ENCODE measurements around the gene ARL16. TPM values are rescaled to one million over a fixed set of nuclear protein-coding genes. Genes with fewer than 3 reads are reported as not detected.

The ARL16 gene
- total RNA-seq, 1 donor from 2014 or later = 32.1 TPM

DNA sequence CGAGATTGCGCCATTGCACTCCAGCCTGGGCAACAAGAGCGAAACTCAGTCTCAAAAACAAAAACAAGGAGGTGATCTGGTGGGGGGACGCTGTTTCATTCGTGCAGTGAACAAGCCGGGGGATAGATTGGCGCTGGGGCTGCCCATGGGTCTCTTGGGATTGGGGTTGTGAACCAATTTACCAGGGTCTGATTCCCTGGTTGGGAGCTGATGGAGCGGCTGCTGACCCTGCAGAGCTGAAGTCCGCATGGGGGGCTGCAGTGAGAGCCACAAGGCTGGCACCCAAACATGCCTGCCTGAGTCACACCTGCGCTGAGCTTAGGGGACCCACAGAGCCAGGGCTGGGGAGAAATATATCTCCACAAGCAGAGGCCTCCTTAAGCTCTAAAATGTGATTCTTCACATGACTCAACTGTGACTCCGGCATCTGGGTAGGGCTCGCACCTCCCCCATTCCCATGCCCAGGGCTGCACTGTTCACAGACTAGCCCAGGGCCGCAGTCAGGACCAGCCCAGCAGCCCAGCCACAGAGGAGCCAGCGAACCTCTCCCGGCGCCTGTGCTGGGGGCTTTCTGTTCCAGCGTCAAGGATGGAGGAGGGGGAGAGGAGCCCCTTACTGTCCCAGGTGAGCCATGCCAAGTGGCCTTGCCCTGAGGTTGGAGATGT, 41.6 kb downstream of the ARL16 start:
- no peak for DNase-seq

DNA sequence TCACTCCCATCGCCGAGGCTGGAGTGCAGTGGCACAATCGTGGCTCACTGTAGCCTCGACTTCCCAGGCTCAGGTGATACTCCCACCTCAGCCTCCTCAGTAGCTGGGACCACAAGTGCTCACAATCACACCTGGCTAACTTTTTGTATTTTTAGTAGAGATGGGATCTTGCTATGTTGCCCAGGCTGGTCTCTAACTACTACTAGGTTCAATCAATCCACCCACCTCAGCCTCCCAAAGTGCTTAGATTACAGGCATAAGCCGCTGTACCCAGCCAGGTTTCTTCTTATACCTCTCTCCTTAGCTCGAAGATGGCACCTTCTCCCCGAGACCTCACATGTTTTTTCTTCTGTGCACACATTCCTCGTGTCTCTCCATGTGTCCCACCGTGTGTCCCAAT, 43.6 kb downstream of the ARL16 start:
- DNase-seq = no peak

DNA sequence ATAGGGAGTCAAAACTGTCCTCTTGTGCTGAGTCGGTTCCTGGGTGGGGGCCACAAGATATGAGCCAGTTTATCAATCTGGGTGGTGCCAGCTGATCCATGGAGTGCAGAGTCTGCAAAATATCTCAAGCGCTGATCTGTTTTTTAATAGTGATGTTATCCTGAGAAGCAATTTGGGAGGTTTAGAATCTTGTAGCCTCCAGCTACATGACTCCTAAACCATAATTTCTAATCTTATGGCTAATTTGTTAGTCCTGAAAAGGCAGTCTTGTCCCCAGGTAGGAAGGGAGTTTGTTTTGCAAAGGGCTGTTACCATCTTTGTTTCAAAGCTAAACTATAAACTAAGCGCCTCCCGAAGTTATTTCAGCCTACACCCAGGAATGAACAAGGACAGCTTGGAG, 44.9 kb downstream of the ARL16 start:
- no peak for DNase-seq

DNA sequence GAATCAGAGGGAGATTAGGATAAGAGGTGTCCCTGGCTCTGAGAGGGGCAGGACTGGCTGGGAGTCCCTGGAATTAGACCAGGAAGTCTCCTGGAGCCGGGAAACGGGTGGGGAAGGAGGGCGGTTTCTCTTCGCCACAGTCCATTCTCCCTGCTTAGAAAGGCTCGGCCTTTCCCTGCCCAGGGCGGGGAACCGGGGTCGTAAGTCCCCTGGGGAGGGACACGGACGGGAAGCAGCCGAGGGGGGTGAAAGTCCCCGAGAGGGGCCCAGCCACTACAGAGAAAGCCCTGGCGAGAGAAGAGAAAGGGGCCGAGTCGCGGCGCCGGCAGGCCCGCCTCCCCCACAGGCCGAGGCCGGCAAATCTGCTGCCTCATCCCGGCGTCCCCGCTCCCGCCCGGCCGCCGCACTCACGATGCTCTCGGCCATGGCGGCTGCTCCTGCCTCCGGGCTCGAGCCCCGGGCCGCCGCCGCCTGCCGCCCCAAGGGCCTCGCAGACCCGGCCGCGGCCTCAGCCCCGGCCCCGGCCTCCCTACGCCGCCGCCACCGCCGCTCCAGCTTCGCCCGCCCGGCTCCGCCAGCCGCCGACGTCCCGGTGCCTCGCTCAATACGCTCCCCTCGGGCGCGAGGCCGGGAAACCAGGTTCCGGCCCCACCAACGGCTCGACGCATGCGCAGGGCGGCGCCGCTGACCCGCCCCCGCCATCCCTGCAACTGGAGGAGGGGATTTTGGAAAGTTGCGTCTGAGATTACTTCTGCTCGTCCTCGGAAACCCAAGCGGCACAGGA, 46.9 kb downstream of the ARL16 start, which contains the start of the genes NPLOC4 and TSPAN10:
Gene NPLOC4, minus strand, starts transcription at position 608 of the 784 bp plus-strand sequence. Its CDS starts 182 bp downstream, at position 426.
Gene TSPAN10, plus strand, starts transcription at position 692 of the 784 bp plus-strand sequence. CDS start 5,217 bp downstream, outside the sequence.
- peak; percentile 68 for DNase-seq

DNA sequence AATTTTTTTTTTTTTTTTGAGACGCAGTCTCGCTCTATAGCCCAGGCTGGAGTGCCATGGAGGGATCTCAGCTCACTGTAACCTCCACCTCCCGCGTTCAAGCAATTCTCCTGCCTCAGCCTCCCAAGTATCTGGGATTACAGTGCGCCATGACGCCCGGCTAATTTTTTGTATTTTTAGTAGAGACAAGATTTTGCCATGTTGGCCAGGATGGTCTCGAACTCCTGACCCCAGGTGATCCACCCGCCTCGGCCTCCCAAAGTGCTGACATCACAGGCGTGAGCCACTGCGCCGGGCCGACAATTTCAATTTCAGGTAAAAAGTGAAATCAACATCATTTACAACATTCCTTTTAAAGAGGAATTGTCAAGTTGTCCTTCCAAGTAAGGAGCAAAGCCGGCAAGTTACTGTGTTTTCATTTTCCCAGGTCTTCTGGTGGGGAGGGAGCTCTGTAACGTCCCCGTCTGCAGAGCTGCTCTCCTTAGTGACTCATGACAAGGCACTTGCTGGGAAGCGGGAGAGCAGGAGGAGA, 47.6 kb downstream of the ARL16 start:
- DNase-seq = no peak

DNA sequence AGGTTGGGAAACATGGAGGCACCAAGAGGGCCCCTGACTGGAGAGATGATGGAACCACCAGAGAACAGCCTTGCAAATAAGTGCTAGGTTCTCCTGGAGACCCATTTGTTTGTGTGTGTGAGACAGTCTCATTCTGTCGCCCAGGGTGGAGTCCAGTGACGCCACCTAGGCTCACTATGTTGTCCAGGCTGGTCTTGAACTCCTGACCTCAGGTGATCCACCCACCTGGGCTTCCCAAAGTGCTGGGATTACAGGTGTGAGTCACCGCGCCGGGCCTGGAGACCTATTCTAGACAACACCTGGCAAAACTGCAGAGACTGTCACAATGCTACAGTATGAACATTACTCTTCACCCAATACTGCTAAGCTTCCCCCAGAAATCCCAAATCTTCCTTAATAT, 48.2 kb downstream of the ARL16 start:
- DNase-seq = no peak

DNA sequence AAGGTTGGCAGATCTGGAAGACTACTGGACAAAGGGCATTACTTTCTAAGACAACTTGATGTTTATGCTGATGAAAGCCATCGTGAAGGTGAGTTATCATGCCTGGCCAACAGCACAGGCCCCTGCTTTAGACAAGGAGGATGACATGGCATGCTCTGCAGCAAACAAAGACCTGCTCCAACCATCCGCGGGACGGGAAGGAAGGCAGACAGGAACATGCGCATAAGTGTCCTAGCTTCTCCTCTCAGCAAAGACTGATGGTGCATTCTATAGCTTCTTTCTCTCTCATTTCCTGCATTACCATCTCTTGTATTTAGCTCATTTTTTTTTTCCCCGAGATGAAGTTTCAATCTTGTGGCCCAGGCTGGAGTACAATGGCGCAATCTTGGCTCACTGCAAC, 52.1 kb downstream of the ARL16 start:
- no peak for DNase-seq

Small RNA genes lying within 50 kb of the gene (small RNA-seq; reads per million reads assigned to genes)
- not detected for gene MIR6786 (ENCODE audit: low replicate concordance)

Other genes starting within 250 kb of the ARL16 start
- gene ACTG1, start 171.0 kb downstream of the ARL16 start, total RNA-seq = 2,123 TPM
- gene FSCN2, start 155.4 kb downstream of the ARL16 start, total RNA-seq = 0.99 TPM
- gene FAAP100, start 131.4 kb downstream of the ARL16 start, total RNA-seq = 12.4 TPM
- gene NPLOC4, start 46.7 kb downstream of the ARL16 start, total RNA-seq = 35.4 TPM
- gene TSPAN10, start 46.6 kb downstream of the ARL16 start, total RNA-seq = 1.2 TPM
- 0.49 TPM for gene PDE6G, start 27.3 kb downstream of the ARL16 start, total RNA-seq
- gene OXLD1, start 17.2 kb downstream of the ARL16 start, total RNA-seq = 8.5 TPM
- gene CCDC137, start 17.1 kb downstream of the ARL16 start, total RNA-seq = 5.9 TPM
- gene HGS, start 214 bp upstream of the ARL16 start, total RNA-seq = 36.6 TPM
- 9.2 TPM for gene MRPL12, start 19.6 kb upstream of the ARL16 start, total RNA-seq
- 7.1 TPM for gene SLC25A10, start 28.5 kb upstream of the ARL16 start, total RNA-seq
- not detected for gene GCGR, start 120.4 kb upstream of the ARL16 start, total RNA-seq
- 35.6 TPM for gene MCRIP1, start 149.5 kb upstream of the ARL16 start, total RNA-seq
- gene PPP1R27, start 151.3 kb upstream of the ARL16 start, total RNA-seq = 10.0 TPM
- gene P4HB, start 176.7 kb upstream of the ARL16 start, total RNA-seq = 208 TPM
- 51.6 TPM for gene ARHGDIA, start 187.5 kb upstream of the ARL16 start, total RNA-seq
- gene ALYREF, start 207.8 kb upstream of the ARL16 start, total RNA-seq = 67.6 TPM
- gene ANAPC11, start 207.9 kb upstream of the ARL16 start, total RNA-seq = 60.1 TPM
- gene NPB, start 218.4 kb upstream of the ARL16 start, total RNA-seq = 0.59 TPM
- 18.6 TPM for gene PCYT2, start 227.6 kb upstream of the ARL16 start, total RNA-seq
- 12.6 TPM for gene SIRT7, start 234.4 kb upstream of the ARL16 start, total RNA-seq
- gene MAFG, start 243.9 kb upstream of the ARL16 start, total RNA-seq = 8.1 TPM